Left lung (tissue), 10 donors: ENCODE data around the gene OLIG1. TPM values are rescaled to one million over a fixed set of nuclear protein-coding genes. Genes with fewer than 3 reads are reported as not detected.

Experiments
- ATAC-seq: fragments of 200-7000 bp; cut with Tn5 transposase; one replicate; pipeline ENCODE4 v1.9.1; 2020; ENCODE audit warnings: moderate library complexity
- DNase-seq, 4 donors: peaks; one replicate each; pipeline ENCODE4 v3.0.0-alpha.2; 2013 to 2020
- H3K27ac ChIP-seq, 2 donors: fragments of 200-600 bp; sonication (generic) in 1 of 2; one replicate each; pipeline versions ENCODE4 v1.5.0 to v1.8.0; 2020 to 2021
- H3K27me3 ChIP-seq, 2 donors: fragments of 200-600 bp; sonication (generic) in 1 of 2; one replicate each; pipeline versions ENCODE4 v1.5.0 to v1.8.0; 2020 to 2021
- H3K36me3 ChIP-seq, 2 donors: fragments of 200-600 bp; sonication (generic) in 1 of 2; one replicate each; pipeline versions ENCODE4 v1.5.0 to v1.8.0; 2020 to 2021
- H3K4me1 ChIP-seq, 2 donors: fragments of 200-600 bp; one replicate each; pipeline ENCODE4 v1.8.0; 2021
- H3K4me3 ChIP-seq, 2 donors: fragments of 200-600 bp; sonication (generic) in 1 of 2; one replicate each; pipeline versions ENCODE4 v1.5.0 to v1.8.0; 2020 to 2021; ENCODE audit warnings: mild to moderate bottlenecking in 1 of 2
- H3K9me3 ChIP-seq, 2 donors: fragments of 200-600 bp; sonication (generic) in 1 of 2; one replicate each; pipeline versions ENCODE4 v1.5.0 to v1.8.0; 2020 to 2021
- intact Hi-C, 2 donors: fragments of 100-400 bp; cut with DNase I; formaldehyde crosslinking; loops; one replicate each; pipeline versions ENCODE4 v1.11.2 to v1.14.2; 2022
- polyA plus RNA-seq, 6 donors: library from polyadenylated mRNA; unstranded; fragments of 120-200 nt; gene quantifications; one replicate each; pipeline ENCODE4 v1.2.1, GENCODE V29; 2013; ENCODE audit not compliant: insufficient read length in 6 of 6
- total RNA-seq, 2 donors: library from RNA; stranded (reverse); fragmentation: NEBNext Ultra II Directional; extraction: Animal tissue kit (Norgen Biotek cat#: 25700); gene quantifications; one replicate each; pipeline ENCODE4 v1.2.1, GENCODE V29; 2021
- TF ChIP-seq, protein P1 (sequence below), 2 donors: fragments of 200-600 bp; sonication (generic) in 1 of 2; IDR thresholded peaks; one replicate each; pipeline versions ENCODE4 v1.5.0 to v1.8.0; 2021; ENCODE audit warnings: antibody characterized with exemption in 2 of 2
- donor health status: DM: no; HTN: yes; CAD: no.
- donor health status: DM: no; HTN: no; CAD: no.

The OLIG1 gene
- total and polyA plus RNA-seq, 8 donors, result 0.06 to 4.2 (median 0.16) TPM; not detected in 1

DNA sequence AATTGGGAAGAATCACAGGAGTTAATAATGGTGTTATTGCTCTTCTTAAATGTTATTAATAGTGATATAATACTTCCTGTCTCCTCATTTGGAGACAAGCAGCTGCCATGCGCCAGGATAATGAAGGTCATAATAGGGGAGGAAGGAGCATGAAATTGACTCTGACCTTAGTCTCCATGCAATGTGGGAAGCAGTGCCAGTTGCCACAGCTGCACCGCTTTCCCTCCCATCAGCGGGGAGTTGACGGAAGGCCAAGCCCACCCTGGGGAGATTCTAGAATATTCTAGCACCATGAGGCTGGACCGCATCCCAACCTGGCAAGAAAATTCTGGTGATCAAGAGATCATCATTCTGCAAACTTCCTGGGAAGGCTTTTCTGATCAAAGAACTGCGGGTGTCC, 11.0 kb upstream of the OLIG1 start:
- Histone ChIP-seq H3K27me3 (peaks cover 0 to 41% of the 10 kb centered on the region in 2 donors), H3K9me3 (no peaks in the 10 kb centered on the region), H3K4me1 (peaks cover 0 to 54% of the 10 kb centered on the region in 2 donors), H3K4me3 (no peak overlapping the region), H3K36me3 (no peaks in the 10 kb centered on the region), H3K27ac (peak overlapping the region in 1 of 2 donors; percentile 87)
- intact Hi-C loops, result no loop called here
- ATAC-seq (no peak), DNase-seq (no peak)
- TF ChIP-seq, protein P1, sequence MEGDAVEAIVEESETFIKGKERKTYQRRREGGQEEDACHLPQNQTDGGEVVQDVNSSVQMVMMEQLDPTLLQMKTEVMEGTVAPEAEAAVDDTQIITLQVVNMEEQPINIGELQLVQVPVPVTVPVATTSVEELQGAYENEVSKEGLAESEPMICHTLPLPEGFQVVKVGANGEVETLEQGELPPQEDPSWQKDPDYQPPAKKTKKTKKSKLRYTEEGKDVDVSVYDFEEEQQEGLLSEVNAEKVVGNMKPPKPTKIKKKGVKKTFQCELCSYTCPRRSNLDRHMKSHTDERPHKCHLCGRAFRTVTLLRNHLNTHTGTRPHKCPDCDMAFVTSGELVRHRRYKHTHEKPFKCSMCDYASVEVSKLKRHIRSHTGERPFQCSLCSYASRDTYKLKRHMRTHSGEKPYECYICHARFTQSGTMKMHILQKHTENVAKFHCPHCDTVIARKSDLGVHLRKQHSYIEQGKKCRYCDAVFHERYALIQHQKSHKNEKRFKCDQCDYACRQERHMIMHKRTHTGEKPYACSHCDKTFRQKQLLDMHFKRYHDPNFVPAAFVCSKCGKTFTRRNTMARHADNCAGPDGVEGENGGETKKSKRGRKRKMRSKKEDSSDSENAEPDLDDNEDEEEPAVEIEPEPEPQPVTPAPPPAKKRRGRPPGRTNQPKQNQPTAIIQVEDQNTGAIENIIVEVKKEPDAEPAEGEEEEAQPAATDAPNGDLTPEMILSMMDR (IDR thresholded peaks at IDR 0.05), result no peak

DNA sequence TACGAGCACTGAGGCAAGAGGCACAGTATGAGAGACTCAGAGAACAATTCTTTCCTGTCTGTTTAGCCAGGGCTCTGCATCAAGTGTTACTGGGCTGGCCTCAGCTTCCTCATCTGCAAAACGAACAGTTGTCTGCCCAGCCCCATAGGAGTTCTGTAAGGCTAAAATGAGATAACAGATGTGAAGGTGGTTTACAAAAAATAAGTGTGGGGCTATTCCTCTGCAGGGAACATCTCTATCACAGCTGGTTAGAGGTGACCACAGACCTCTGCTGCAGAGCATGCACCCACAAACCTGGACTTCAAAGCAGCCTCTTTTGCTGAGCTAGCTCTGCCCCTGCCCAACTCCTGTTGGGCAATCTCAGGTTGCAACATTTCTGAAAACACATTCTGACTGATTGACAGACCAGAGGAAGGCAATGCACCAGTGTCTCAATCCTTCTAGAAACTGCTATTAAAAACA, 10.5 kb upstream of the OLIG1 start:
- TF ChIP-seq, protein P1 (IDR thresholded peaks at IDR 0.05), result no peak
- peak overlapping the region in 1 of 2 donors; percentile 87 for H3K27ac ChIP-seq
- peak in 1 of 4 donors; percentile 49 for DNase-seq
- H3K27me3 ChIP-seq, result peaks cover 0 to 45% of the 10 kb centered on the region in 2 donors
- H3K36me3 ChIP-seq, result no peaks in the 10 kb centered on the region
- peak; percentile 79 for ATAC-seq
- H3K4me1 ChIP-seq, result peaks cover 0 to 59% of the 10 kb centered on the region in 2 donors
- intact Hi-C loops, result no loop called here
- no peaks in the 10 kb centered on the region for H3K9me3 ChIP-seq
- H3K4me3 ChIP-seq, result no peak overlapping the region

DNA sequence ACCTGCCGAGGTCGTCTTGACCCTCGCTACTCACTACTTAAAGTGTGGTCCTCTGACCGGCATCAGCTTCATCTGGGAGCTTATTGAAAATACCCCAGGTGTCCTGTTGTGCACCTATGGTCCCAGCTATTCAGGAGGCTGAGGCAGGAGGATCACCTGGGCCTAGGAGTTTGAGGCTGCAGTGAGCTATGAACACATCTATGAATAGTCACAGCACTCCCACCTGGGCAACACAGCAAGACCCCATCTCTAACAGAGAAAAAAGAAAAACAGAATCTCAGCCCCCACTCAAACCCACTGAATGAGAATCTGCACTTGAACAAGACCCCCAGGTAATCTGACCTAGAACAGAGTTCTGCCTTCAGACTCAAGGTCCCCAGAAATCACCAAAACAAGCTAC, 8.7 kb upstream of the OLIG1 start:
- DNase-seq (no peak), ATAC-seq (no peak)
- TF ChIP-seq, protein P1 (IDR thresholded peaks at IDR 0.05), result no peak
- Histone ChIP-seq H3K9me3 (no peaks in the 10 kb centered on the region), H3K4me1 (peaks cover 0 to 57% of the 10 kb centered on the region in 2 donors), H3K27ac (no peak overlapping the region), H3K4me3 (no peak overlapping the region), H3K36me3 (no peaks in the 10 kb centered on the region), H3K27me3 (peaks cover 6 to 52% of the 10 kb centered on the region in 2 donors)
- intact Hi-C loops, result no loop called here

DNA sequence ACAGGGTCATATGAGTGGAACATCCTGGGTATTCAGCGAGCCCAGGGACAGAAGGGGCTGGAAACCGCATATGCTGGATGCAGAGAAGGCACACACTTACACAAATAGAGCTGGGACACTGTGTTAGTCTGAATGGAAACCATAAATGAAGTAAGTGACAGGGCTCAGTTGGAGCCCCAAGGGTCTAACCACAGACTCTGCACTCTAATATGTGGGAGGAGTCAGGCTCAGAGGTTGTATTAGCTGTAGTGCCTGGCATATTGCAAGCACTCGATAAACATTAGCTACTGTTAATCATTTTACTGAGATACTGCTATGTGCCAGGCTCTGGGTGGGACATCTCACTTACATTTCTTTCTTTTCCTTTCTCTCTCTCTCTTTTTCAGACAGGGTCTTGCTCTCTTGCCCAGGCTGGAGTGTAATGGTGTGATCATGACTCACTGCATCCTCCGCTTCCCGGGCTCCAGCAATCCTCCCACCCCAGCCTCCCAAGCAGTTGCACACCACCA, 6.5 kb upstream of the OLIG1 start:
- Histone ChIP-seq H3K4me3 (no peak overlapping the region), H3K4me1 (peaks cover 0 to 61% of the 10 kb centered on the region in 2 donors), H3K9me3 (no peaks in the 10 kb centered on the region), H3K27me3 (peaks cover 15 to 74% of the 10 kb centered on the region in 2 donors), H3K36me3 (no peaks in the 10 kb centered on the region), H3K27ac (no peak overlapping the region)
- ATAC-seq (no peak), DNase-seq (no peak)
- TF ChIP-seq, protein P1 (IDR thresholded peaks at IDR 0.05), result no peak
- intact Hi-C loops, result no loop called here

DNA sequence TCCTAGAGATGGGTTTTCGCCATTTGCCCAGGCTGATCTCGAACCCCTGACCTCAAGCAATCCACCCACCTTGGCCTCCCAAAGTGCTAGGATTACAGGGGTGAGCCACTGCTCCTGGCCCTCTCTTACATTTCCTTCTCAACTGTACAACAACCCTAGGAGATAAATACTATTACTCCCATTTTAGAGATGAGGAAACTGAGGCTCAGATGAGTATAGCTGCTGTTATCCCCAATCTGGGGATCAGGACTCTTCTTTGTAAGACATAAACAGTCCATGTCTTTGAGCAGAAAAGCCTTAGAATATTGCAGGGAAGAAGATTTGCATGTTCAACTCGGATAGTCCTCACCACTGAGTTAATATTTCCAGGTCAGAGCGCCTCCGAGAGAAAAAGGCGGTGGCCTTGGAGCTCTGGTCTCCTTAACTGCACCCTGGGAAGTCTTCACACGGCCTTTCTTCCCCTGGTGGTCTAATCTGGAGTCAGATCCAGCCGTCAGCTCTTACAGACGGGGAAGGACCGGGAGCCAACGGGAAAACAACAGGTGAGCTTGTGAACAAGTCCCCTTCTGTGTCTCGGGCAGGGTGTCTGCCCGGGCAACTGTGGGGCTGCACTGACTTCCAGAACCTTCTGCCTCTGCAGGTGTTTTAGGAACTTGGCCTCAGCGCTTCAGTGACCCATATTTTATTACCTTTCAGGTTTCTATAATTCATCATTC, 5.9 kb upstream of the OLIG1 start:
- no peak overlapping the region for H3K4me3 ChIP-seq
- no peaks in the 10 kb centered on the region for H3K36me3 ChIP-seq
- intact Hi-C loops, result no loop called here
- peaks cover 0 to 61% of the 10 kb centered on the region in 2 donors for H3K4me1 ChIP-seq
- peaks cover 21 to 81% of the 10 kb centered on the region in 2 donors for H3K27me3 ChIP-seq
- TF ChIP-seq, protein P1 (IDR thresholded peaks at IDR 0.05), result no peak
- ATAC-seq, result no peak
- DNase-seq, result no peak
- H3K9me3 ChIP-seq, result no peaks in the 10 kb centered on the region
- peak overlapping the region in 1 of 2 donors; percentile 38 for H3K27ac ChIP-seq
